Fibroblast of skin of right biceps (primary cell): ENCODE measurements around the gene ADPRS.

Source experiments
- DNase-seq: peaks from one replicate; pipeline ENCODE4 v3.0.0-alpha.2; 2013

ADPRS gene

DNA sequence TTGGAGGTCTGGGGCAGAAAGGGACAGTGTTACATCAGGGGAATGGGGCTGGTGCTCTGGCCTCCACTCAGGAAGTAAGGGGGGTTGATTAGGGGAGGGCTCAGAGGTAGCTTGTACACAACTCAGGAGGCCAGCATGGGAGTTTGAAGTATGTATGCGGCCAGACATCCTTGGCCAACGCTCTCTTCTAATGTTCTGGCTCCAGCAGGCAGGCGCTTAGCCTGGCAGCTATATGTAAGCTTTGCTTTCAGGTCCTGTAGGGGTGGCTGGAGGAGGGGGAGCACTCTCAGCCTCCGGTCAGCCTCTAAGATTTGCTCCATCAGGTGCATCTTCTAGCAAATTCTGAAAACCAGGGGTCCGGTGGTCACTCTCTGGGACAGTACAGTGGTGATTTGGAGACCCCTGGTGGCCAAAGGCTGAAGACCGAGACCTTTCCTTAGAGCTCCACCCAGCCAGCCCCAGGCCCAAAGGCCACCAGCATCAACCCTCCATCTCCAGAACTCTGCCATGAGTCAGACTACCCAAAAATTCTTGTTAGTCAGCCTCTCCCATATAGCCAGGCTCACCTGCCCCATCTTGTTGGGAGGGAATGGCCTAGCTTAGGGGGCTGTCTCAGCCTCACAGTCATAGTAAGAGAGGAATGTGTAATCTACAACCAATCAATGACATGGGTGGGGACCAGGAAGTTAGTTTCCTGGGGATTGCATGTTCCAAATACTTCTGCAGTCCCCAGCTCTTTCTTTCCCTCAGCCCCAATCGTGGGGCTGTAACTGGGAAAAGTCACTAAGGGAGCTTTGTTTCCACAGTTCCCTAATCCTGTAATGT lies 46.0 kb downstream of the ADPRS start:
- DNase-seq, result peak; percentile 80

DNA sequence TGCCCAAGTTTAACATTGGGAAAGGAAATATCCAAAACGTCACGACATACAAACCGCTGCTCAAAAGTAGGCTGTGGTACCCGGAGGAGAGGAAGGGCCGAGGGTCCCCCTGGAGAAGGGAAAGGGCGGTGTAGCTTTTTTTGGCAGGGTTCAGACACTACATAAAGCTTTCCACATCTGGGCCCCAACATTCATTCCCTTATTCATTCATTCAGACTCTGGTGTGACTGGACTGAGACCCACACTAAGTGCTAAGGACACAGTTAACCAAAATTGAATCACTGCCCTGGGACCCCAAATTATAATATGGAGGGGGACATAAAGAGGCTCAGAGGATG lies 46.6 kb downstream of the ADPRS start:
- DNase-seq, result no peak

DNA sequence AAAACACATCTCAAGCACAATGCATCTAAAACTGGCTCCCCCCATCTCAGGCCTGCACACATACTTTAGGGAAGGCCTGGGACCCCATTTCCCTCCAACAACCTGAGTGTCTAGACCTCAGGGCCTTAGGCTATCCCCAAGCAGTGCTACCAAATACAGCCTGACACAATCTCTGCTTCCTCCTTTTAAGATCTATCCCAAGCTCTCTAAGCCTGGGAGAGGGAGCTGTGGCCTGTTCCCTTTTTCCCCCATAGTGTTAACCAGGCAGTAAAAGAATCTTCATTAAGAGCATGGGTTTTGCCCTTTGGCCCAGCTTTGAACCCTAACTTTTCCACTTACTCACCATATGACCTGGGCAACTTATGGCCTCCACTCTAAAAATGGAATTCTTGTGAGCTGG lies 47.1 kb downstream of the ADPRS start:
- DNase-seq, result no peak

DNA sequence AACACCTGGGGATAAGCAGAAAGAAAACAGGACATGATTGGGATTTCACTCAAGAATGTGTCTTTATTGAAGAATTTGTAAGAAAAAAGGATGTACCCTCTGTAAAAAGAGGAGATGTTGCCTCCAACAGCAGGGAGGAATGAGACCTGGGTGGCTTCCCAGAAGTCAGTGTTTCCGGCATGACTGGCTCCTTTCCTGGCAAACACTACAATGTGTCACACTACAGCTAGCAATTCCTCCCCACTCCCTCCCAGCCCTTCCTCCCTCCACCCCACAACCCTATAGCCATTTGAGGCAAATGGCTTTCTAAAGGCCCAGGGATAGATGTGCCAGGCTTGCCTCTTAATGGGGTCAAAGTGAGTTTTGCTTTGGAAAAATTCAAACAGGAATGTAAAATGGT lies 47.8 kb downstream of the ADPRS start:
- peak; percentile 93 for DNase-seq

DNA sequence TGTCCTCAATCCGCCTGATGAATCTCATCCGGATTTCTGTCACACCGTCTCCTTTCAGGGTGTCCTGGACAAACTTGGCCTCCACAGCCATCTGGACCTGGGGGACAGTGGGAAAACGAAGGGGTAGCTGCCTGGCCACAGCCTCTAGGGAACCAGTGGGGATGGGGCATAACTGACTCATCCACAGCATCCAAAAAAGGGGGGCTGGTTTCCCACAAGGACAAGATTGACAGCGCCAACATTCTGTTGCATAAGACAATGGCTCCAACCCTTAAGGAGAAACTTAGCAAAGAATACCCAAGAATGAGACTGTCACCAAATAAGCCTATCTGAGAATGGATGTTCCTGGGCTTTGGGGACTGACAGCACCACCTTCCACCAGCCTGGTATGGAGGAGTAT lies 48.5 kb downstream of the ADPRS start:
- DNase-seq, result no peak

DNA sequence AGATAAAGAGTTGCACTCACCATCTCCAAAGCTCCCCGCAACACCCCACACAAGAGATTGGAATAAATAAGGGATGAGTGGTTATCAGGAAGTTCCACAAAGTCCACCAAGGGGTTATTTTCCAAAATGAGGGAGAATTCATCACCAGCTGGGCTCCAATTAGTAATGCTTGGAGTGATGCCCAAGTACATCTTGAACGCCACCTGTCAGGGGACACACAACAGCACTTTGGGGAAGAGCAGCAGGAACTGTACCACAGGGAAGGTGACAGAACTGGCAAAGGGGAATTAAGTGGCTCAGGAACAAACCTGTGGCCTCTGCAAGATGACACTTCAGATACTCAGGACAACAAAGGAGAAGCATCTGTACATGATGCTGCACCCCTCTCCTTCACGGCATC lies 49.1 kb downstream of the ADPRS start:
- no peak for DNase-seq

DNA sequence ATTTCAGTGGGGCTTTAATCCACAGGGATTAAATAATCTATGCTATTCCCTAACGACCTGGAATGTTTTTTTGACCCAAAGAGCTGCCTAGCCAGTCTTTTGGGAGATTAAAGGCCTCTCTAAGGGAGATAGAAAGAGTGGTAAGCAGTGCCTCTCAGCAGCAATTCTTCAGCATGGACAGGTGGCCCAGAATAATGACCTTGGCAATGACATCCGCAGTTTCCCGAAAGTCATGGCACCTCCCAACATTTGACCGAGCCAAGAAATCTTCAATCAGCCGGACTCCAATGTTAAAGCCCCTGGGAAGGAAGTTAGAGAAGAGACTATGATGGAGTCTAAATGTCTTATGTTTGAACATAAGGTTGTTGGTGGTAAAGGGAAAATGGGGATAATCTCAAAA lies 50.8 kb downstream of the ADPRS start:
- no peak for DNase-seq

DNA sequence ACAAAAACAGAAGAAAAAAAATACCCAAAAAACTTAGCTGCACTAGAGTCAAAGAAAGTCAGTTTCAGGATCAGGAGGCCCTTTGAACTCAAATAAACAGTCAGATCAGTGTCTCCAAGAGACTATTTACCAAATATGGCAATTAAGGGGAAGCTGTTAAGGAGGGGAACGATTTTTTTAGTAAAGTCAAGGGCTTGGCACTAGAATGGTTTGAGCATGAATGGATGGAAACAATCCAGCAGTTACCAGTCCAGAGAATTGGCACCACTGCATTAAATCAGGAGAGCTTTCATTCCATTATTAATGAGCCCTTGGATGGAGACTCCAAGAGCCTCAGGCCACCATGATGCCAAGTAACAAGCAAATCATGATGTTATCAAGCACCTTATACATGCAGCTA lies 53.4 kb downstream of the ADPRS start:
- DNase-seq, result no peak

DNA sequence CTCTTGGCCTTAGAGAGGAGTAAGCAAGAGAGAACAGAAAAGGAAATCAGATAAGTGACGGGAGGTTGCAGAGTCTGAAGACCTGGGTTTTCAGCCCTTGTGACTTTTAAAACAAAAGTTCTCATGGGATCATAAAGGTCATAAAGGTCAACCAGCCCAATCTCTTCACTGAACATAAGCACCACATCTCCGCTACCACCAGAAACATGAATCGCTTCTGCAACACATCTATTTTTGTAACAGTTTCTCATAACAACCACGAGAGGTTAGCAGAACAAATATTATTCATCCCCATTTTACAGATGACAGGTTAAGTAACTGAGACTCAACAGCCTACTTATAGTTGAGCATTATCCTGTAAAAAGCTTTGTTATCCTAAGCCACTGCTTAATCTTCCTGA lies 54.7 kb downstream of the ADPRS start:
- DNase-seq, result no peak
